Measurements from ENCODE around the gene POTEH. TPM values are rescaled to one million over a fixed set of nuclear protein-coding genes. Genes with fewer than 3 reads are reported as not detected.
"Not testable (repeated sequence)": the region's sequence is repeated elsewhere in the genome, so short reads cannot be mapped to it uniquely, and the experiment has no call there.

POTEH gene
- total RNA-seq = under 0.01 and 0.20 TPM in 2 replicates

- DNase-seq (ENCODE audit: low read depth in 2 of 2) = not testable (repeated sequence)
Measured at GRCh38 chr22:15689749-15690125, at the start of gene POTEH. Gene POTEH (plus strand): TSS chr22:15690026. CDS start chr22:15690078, 52 bp downstream.

- not testable (repeated sequence) for DNase-seq (ENCODE audit: low read depth in 2 of 2)
Measured at GRCh38 chr22:15642288-15642861, 47.5 kb upstream of the POTEH start.

GRCh38 chr22:15651954-15652353 is 37.9 kb upstream of the POTEH start:
- DNase-seq (ENCODE audit: low read depth in 2 of 2) = not testable (repeated sequence)

GRCh38 chr22:15652738-15653137 is 37.1 kb upstream of the POTEH start:
- DNase-seq (ENCODE audit: low read depth in 2 of 2) = not testable (repeated sequence)

- DNase-seq (ENCODE audit: low read depth in 2 of 2) = not testable (repeated sequence)
Measured at GRCh38 chr22:15653241-15653640, 36.6 kb upstream of the POTEH start.

GRCh38 chr22:15661102-15661501 is 28.7 kb upstream of the POTEH start:
- DNase-seq (ENCODE audit: low read depth in 2 of 2) = not testable (repeated sequence)

- DNase-seq (ENCODE audit: low read depth in 2 of 2) = not testable (repeated sequence)
Measured at GRCh38 chr22:15664682-15665081, 25.1 kb upstream of the POTEH start.

GRCh38 chr22:15665478-15665877 is 24.3 kb upstream of the POTEH start:
- not testable (repeated sequence) for DNase-seq (ENCODE audit: low read depth in 2 of 2)

GRCh38 chr22:15669430-15669829 is 20.4 kb upstream of the POTEH start:
- not testable (repeated sequence) for DNase-seq (ENCODE audit: low read depth in 2 of 2)

GRCh38 chr22:15679702-15680101 is 10.1 kb upstream of the POTEH start:
- not testable (repeated sequence) for DNase-seq (ENCODE audit: low read depth in 2 of 2)

- not testable (repeated sequence) for DNase-seq (ENCODE audit: low read depth in 2 of 2)
Measured at GRCh38 chr22:15684115-15684514, 5.7 kb upstream of the POTEH start.

- not testable (repeated sequence) for DNase-seq (ENCODE audit: low read depth in 2 of 2)
Measured at GRCh38 chr22:15684695-15685094, 5.1 kb upstream of the POTEH start.

- not testable (repeated sequence) for DNase-seq (ENCODE audit: low read depth in 2 of 2)
Measured at GRCh38 chr22:15685641-15686040, 4.2 kb upstream of the POTEH start.

GRCh38 chr22:15687086-15687485 is 2.7 kb upstream of the POTEH start:
- DNase-seq (ENCODE audit: low read depth in 2 of 2) = not testable (repeated sequence)

- not testable (repeated sequence) for DNase-seq (ENCODE audit: low read depth in 2 of 2)
Measured at GRCh38 chr22:15687676-15688075, 2.1 kb upstream of the POTEH start.

GRCh38 chr22:15688090-15688489 is 1.7 kb upstream of the POTEH start:
- DNase-seq (ENCODE audit: low read depth in 2 of 2) = not testable (repeated sequence)

- not testable (repeated sequence) for DNase-seq (ENCODE audit: low read depth in 2 of 2)
Measured at GRCh38 chr22:15689012-15689748, 646 bp upstream of the POTEH start.

- not testable (repeated sequence) for DNase-seq (ENCODE audit: low read depth in 2 of 2)
Measured at GRCh38 chr22:15713600-15713999, 23.8 kb downstream of the POTEH start.

GRCh38 chr22:15714125-15714524 is 24.3 kb downstream of the POTEH start:
- DNase-seq (ENCODE audit: low read depth in 2 of 2) = not testable (repeated sequence)

GRCh38 chr22:15721884-15722283 is 32.1 kb downstream of the POTEH start:
- DNase-seq (ENCODE audit: low read depth in 2 of 2) = not testable (repeated sequence)

- not testable (repeated sequence) for DNase-seq (ENCODE audit: low read depth in 2 of 2)
Measured at GRCh38 chr22:15729209-15729917, 39.5 kb downstream of the POTEH start.

GRCh38 chr22:15731023-15731422 is 41.2 kb downstream of the POTEH start:
- DNase-seq (ENCODE audit: low read depth in 2 of 2) = not testable (repeated sequence)
